ENCODE measurements around the gene SYNM.
"Not testable (repeated sequence)": the region's sequence is repeated elsewhere in the genome, so short reads cannot be mapped to it uniquely, and the experiment has no call there.

Gene SYNM

GRCh38 chr15:99109555-99110021, 4.7 kb downstream of the SYNM start:
- in situ Hi-C loops (cut with HindIII; ENCODE audit: low sequenced_read_pairs) = no loop called here
- no peak for DNase-seq (ENCODE audit: low read depth, low spot score)
- TF ChIP-seq CTCF (IDR thresholded peaks at IDR 0.05; ENCODE audit: low read depth, low read length) = no peak
- no peak overlapping the region for H3K4me3 ChIP-seq (ENCODE audit: low read depth, low read length)

GRCh38 chr15:99110093-99110492, 5.2 kb downstream of the SYNM start:
- TF ChIP-seq CTCF (IDR thresholded peaks at IDR 0.05; ENCODE audit: low read depth, low read length) = no peak
- in situ Hi-C loops (cut with HindIII; ENCODE audit: low sequenced_read_pairs) = no loop called here
- no peak overlapping the region for H3K4me3 ChIP-seq (ENCODE audit: low read depth, low read length)
- DNase-seq (ENCODE audit: low read depth, low spot score) = no peak

GRCh38 chr15:99110581-99111320, 5.9 kb downstream of the SYNM start:
- no peak for TF ChIP-seq CTCF (IDR thresholded peaks at IDR 0.05; ENCODE audit: low read depth, low read length)
- in situ Hi-C loops (cut with HindIII; ENCODE audit: low sequenced_read_pairs) = no loop called here
- peak; percentile 30 for DNase-seq (ENCODE audit: low read depth, low spot score)
- no peak overlapping the region for H3K4me3 ChIP-seq (ENCODE audit: low read depth, low read length)

- H3K4me3 ChIP-seq (ENCODE audit: low read depth, low read length); DNase-seq (ENCODE audit: low read depth, low spot score); in situ Hi-C loops (cut with HindIII; ENCODE audit: low sequenced_read_pairs): not testable (repeated sequence)
These were observed 6.8 kb downstream of the SYNM start for GRCh38 chr15:99111641-99112040.

- in situ Hi-C loops (cut with HindIII; ENCODE audit: low sequenced_read_pairs) = no loop called here
- DNase-seq (ENCODE audit: low read depth, low spot score) = no peak
- H3K4me3 ChIP-seq (ENCODE audit: low read depth, low read length) = no peak overlapping the region
- no peak for TF ChIP-seq CTCF (IDR thresholded peaks at IDR 0.05; ENCODE audit: low read depth, low read length)
These were observed 8.8 kb downstream of the SYNM start for GRCh38 chr15:99113547-99114271.

GRCh38 chr15:99114511-99115299, 9.8 kb downstream of the SYNM start:
- no peak for DNase-seq (ENCODE audit: low read depth, low spot score)
- in situ Hi-C loops (cut with HindIII; ENCODE audit: low sequenced_read_pairs) = no loop called here
- TF ChIP-seq CTCF (IDR thresholded peaks at IDR 0.05; ENCODE audit: low read depth, low read length) = no peak
- no peak overlapping the region for H3K4me3 ChIP-seq (ENCODE audit: low read depth, low read length)

Measured in astrocyte of the spinal cord (primary cell).